HG02938 (cell line): Measurements from ENCODE around the gene KDM6A.
"Not testable (repeated sequence)": the region's sequence is repeated elsewhere in the genome, so short reads cannot be mapped to it uniquely, and the experiment has no call there.

Experiments
- ATAC-seq: cut with Tn5 transposase; IDR thresholded peaks from one replicate; pipeline ENCODE4 v1.9.1; 2021; ENCODE audit warnings: mild to moderate bottlenecking, moderate library complexity; ENCODE audit not compliant: unreplicated experiment

The KDM6A gene

DNA sequence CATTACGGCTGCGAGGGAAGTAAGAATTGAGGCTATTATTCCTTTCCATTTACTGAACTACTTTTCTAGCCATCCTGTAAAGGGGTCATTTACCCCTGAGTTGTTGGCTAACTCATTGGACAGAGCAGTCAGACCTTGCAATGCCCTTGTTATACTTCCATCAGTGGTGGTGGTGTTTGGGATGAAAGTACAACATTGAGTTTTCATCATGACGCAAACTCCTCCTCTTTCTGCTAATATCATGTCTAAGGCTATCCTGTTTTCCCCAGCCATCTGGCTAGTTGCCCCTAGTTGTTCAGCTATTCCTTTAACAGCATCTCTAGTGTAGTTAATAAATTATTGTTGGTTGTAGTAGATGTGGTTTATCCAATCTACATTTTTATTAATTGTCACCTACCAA, 126.9 kb downstream of the KDM6A start:
- ATAC-seq: not testable (repeated sequence)

DNA sequence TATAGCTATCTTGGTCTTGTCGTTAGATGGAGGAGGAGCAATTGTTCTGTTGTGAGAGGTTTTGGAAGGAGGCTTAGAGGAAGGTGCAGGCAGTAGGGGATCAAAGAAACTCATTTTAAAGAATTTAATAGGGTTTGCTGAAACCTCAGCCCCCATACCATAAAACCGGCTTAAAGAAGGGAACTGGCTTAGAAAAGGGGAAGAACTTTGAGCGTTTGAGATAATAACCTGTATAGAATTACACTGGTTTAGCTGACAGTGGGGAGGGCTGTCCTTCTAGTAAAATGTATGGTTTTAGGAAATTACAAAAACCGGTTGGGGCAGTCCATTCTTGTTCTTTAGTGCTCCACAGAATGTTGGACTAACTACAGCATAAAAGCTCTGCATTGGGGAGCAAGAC, 128.1 kb downstream of the KDM6A start:
- ATAC-seq: no peak

- no peak for ATAC-seq
These were observed 130.1 kb downstream of the KDM6A start for GRCh38 chrX:45003085-45003484.

DNA sequence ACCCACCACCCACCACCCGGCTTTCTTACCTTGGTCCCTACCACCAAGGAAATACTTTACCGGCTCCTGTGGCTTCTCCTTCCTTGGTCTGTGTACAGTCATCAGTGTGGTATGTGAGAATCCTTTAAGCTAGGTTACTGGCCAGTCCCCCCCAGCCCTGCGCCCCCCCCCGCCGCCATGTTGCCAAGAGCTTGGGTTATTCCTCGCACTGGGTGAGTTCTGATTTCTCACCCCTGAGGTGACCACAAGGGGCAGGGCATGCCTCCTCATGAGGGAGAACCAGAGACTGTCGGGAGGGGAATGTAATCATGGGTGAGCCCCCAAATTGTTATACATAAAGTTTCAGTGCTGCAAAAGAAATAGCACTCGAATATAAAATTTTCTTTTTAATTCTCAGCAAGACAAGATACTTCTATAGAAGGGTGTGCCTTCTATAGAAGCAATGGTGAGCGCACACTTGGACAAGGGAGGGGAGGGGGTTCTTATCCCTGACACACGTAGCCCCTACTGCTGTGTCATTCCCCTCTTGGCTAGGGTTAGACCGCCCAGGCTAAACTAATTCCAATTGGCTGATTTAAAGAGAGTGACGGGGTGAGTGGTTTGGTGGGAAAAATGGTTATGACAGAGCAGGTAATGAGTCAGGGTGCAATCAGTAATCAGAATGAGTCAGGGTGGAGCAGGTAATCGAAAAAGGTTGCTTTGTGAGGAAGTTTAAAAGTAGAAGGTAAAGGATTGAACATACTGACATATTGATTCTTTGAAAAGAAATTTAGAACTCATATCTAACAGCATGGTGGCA, 133.2 kb downstream of the KDM6A start:
- ATAC-seq: no peak

DNA sequence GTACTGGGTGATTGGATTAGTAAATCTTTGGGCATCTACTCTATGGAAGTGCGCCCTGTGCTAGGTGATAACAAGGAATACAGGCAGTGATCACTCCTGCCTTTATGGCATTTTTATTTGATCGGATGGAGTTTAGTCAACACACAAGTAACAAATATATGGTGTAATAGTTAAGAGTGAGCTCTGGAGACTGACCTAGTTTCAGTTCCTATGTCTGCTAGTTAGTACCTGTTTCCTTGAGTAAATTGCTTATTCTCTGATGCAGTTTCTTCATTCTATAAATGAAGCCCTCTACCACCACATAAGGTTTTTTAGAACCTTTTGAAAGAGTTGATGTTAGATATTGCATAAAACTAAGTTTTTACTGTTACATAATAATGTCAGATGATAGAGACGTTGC, 134.6 kb downstream of the KDM6A start:
- ATAC-seq: peak; percentile 84

- ATAC-seq: no peak
These were observed 136.5 kb downstream of the KDM6A start for GRCh38 chrX:45009371-45010000.

- no peak for ATAC-seq
These were observed 138.1 kb downstream of the KDM6A start for GRCh38 chrX:45011131-45011530.

DNA sequence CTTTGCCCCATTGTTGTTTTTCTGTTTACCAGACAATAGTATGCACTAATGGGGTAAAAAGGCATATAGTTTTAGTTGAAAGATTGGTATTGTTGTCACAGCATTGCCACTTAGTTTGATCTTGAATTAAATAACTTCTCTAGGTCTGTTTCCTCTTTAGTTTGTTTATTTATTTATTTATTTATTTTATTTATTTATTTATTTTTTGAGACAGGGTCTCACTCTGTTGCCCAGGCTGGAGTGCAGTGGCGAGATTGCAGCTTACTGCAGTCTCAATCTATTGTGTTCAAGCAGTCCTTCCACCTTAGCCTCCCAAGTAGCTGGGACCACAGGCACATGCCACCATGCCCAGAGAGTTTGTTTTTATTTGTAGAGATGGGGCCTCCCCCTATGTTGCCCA, 138.6 kb downstream of the KDM6A start:
- ATAC-seq: no peak

DNA sequence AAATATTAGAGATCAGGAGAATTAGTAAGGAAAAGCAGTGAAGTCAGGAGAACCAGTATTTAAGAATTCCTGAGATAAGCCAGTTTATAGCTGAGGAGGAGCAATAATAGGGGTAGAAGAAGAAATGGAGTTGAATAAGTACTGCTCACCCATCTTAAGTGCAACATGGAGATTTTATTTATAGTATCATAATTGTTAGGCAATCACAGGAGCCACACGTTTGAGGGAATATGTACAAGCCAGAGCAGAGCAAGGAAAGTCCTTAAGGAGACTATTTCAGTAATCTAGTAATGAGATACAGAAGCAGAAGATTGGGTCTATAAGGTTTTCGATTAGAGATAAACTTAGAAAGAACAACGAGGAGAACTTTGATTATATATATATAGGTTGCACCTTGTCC, 145.0 kb downstream of the KDM6A start:
- ATAC-seq: no peak

DNA sequence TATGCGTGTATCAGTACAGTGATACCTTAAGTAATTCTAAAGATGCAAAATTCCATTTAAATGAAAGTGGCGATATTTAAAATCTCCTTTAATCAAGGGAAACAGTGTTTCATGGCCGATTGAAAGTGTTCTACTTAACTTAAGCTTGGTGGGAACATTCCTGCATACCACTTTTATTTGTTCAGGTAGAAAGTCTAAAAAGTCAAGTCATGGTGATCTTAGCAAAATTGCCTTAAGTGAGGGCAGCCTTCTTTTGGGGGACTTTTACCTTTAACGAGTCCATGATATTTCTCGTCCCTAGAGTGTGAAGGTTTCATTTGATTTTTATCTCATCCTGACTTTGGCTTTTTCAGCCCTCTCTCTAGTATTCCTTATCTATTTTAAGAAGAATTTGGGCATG, 149.2 kb downstream of the KDM6A start:
- ATAC-seq: no peak

- ATAC-seq: no peak
These were observed 151.5 kb downstream of the KDM6A start for GRCh38 chrX:45024501-45024900.

GRCh38 chrX:45026036-45026435, 153.0 kb downstream of the KDM6A start:
- ATAC-seq: no peak

DNA sequence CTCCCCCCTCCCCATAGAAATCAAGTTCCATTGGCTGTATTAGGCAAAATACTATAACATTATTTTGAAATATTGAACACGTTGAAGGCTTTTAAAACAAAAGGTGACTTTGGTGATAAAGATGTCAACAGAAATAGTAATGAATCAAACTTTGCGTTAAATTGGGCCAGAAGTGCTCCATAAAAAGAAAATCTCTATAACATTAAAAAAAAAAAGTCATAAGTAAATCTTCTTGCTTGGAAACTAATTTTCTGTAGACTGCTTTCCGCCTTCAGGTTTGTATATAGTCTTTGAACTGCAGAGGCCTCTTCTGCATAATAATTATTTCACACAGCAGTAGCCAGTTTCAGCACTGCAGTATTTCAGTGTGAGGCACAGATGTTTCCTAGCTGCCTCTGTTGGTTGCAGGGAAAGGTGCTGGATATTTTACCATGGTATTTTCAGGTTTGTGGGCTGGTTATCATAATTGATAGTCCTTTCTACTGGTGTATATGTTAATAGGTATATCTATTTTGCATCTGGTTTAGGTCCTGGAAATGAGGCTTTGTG, 158.9 kb downstream of the KDM6A start:
- ATAC-seq: no peak

- no peak for ATAC-seq
These were observed 162.1 kb downstream of the KDM6A start for GRCh38 chrX:45035071-45035470.

GRCh38 chrX:45036161-45036560, 163.2 kb downstream of the KDM6A start:
- no peak for ATAC-seq

- not testable (repeated sequence) for ATAC-seq
These were observed 167.1 kb downstream of the KDM6A start for GRCh38 chrX:45040137-45040536.

DNA sequence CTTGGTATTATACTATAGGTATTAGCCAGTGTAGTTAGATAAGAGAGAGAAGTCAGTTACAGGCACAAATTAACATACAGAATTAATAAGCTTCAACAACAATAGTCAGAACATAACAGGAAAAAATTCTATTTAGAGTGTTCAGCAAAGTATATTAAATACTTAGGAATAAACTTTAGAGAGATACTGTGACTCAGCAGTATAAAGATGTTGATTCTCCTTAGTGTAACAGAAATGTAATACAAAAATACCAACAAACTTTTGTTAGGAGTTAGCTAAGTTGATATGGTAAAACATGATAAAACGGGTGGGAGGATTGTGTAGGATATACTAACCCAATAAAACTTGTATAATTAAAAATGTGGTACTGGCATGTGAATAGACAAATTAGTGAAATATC, 173.4 kb downstream of the KDM6A start:
- ATAC-seq: no peak

DNA sequence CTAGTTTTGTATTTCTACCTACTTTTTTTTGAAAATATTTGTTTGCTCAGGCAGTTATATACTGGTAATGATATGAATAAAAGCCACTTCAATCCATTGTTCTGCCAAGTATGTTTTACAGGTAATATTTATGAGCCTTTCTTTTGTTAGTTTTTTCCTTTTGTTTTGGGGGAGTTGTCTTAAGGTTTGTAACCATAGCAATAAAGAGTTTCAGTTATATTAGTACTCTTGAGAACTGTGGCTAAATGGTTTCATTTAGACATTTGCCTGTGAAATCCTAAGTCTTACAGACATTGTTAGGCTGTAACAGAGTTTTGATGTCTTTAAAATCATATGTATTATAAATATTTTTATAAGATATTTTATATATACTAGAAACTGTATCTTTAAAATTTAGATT, 177.6 kb downstream of the KDM6A start:
- no peak for ATAC-seq

DNA sequence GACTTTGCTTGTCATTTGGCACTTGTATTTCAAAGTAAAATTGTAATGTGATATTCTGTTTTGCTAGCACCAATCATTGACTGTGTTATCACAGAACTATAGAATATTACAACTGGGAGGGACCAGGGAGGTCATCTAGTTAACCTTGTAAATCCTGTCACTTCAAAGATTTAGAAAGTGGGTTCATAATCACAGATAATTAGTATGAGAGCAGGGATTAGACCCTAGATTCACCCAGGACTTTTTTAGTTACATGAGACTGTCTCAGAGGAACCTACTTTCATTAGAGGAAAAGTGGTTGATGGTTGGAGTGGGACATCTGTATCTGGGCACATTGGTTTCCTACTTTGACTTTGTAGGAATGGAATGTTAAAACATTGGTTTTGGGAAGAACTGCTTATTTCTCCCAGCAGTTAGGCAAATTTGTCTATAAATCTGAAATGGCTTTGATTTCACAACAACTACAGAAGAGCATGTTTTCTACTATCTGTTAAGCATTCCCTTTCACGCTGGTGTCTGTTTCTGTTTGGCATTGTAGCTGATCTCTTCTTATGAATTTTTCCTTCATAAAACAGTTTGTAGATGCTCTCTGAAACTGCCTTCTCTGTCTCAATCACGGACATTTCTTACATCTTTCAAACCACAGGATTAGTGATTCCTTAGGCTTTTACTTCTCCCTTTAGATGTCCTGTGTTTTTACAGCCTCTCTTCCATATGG, 183.6 kb downstream of the KDM6A start:
- ATAC-seq: no peak

GRCh38 chrX:45059906-45060305, 186.9 kb downstream of the KDM6A start:
- ATAC-seq: not testable (repeated sequence)

GRCh38 chrX:45063319-45064095, 190.5 kb downstream of the KDM6A start:
- ATAC-seq: no peak
